HCT116 (cell line): ENCODE measurements around the gene CALCOCO1. TPM values are rescaled to one million over a fixed set of nuclear protein-coding genes. Genes with fewer than 3 reads are reported as not detected.

ENCODE experiments used
- ATAC-seq: fragments of 200-7000 bp; cut with Tn5 transposase; 2 replicates; pipeline ENCODE4 v1.9.1; 2020; ENCODE audit warnings: mild to moderate bottlenecking, moderate library complexity
- BruUV-seq: library from RNA; stranded (reverse); fragments of 400-500 nt; replicated peaks from 2 replicates; lab custom pipeline; 2021; lab: Mats Ljungman, UMichigan
- CTCF ChIA-PET: fragments of 300-600 bp; sonication (Branson Sonifier 250); formaldehyde crosslinking; loops from one replicate; lab custom pipeline; 2021; ENCODE audit warnings: antibody characterized with exemption; lab: Charles Lee
- POLR2A ChIA-PET: fragments of 300-600, 350-600 bp; sonication (Branson Sonifier 250); formaldehyde crosslinking; loops from one replicate; lab custom pipeline; 2021; ENCODE audit warnings: antibody characterized with exemption; lab: Charles Lee
- RAD21 ChIA-PET, 2 experiments: fragments of 300-600 bp; sonication (Branson Sonifier 250); formaldehyde crosslinking; loops; one replicate each; lab custom pipeline; 2023; ENCODE audit warnings: low total read pairs in 2 of 2; ENCODE audit not compliant: uncharacterized antibody in 2 of 2, unreplicated experiment in 2 of 2, low non-redundant PET in 1 of 2; lab: Charles Lee
- DNase-seq: peaks from one replicate; pipeline ENCODE4 v3.0.0-alpha.2; 2010; ENCODE audit warnings: low read depth, low spot score
- H2AFZ ChIP-seq: fragments of 200-600 bp; shearing (Covaris generic), sonication (generic); 2 replicates; pipeline ENCODE4 v1.6.1; 2017; ENCODE audit warnings: low read depth, mixed run types, mixed read lengths, antibody characterized with exemption, low read length; ENCODE audit not compliant: poor library complexity, severe bottlenecking
- H3K27ac ChIP-seq: 2 replicates; pipeline ENCODE4 v1.5.1; 2012; ENCODE audit warnings: low read depth, low read length
- H3K27me3 ChIP-seq: fragments of 200-600 bp; sonication (generic); 2 replicates; pipeline ENCODE4 v1.6.1; 2016; ENCODE audit warnings: mixed run types, low read length, mixed read lengths; ENCODE audit not compliant: insufficient read depth
- H3K36me3 ChIP-seq, 2 experiments: fragments of 200-500 bp in 1 of 2; fragments of 200-600 bp in 1 of 2; sonication (Bioruptor generic) in 1 of 2; sonication (generic) in 1 of 2; 2 replicates each; pipeline versions ENCODE4 v1.5.1 to v1.6.1; 2014 to 2016; ENCODE audit warnings: low read length in 2 of 2, inconsistent platforms in 1 of 2, mixed read lengths in 1 of 2, mixed run types in 1 of 2; ENCODE audit not compliant: insufficient read depth in 2 of 2, control insufficient read depth in 1 of 2
- H3K4me1 ChIP-seq, 2 experiments: fragments of 200-600 bp in 1 of 2; sonication (generic) in 1 of 2; 2 replicates each; pipeline versions ENCODE4 v1.5.1 to v1.6.1; 2012 to 2017; ENCODE audit warnings: low read length in 2 of 2, inconsistent platforms in 1 of 2, mild to moderate bottlenecking in 1 of 2, mixed read lengths in 1 of 2, mixed run types in 1 of 2, moderate library complexity in 1 of 2; ENCODE audit not compliant: insufficient read depth in 2 of 2, control insufficient read depth in 1 of 2
- H3K4me2 ChIP-seq: fragments of 200-600 bp; sonication (generic); 2 replicates; pipeline ENCODE4 v1.6.1; 2017; ENCODE audit warnings: mixed run types, low read length, mixed read lengths
- H3K4me3 ChIP-seq, 2 experiments: fragments of 200-600 bp in 1 of 2; sonication (generic) in 1 of 2; replicated peaks in 1 of 2; 2 replicates each; pipeline ENCODE4 v1.5.1; 2011 to 2016; ENCODE audit warnings: low read length in 2 of 2, control low read depth in 1 of 2, low read depth in 1 of 2, mild to moderate bottlenecking in 1 of 2, mixed read lengths in 1 of 2, mixed run types in 1 of 2
- H3K79me2 ChIP-seq: fragments of 200-600 bp; sonication (generic); 2 replicates; pipeline ENCODE4 v1.6.1; 2017; ENCODE audit warnings: mild to moderate bottlenecking, mixed run types, low read length, moderate library complexity, mixed read lengths; ENCODE audit not compliant: insufficient read depth
- H3K9ac ChIP-seq: fragments of 200-600 bp; sonication (generic); 2 replicates; pipeline ENCODE4 v1.6.1; 2016; ENCODE audit warnings: low read length, mixed read lengths
- H3K9me2 ChIP-seq: fragments of 200-600 bp; sonication (generic), shearing (Covaris generic); 2 replicates; pipeline ENCODE4 v1.6.1; 2017; ENCODE audit warnings: mixed run types, mild to moderate bottlenecking, moderate library complexity; ENCODE audit not compliant: insufficient read depth
- H3K9me3 ChIP-seq, 2 experiments: fragments of 200-500 bp in 1 of 2; fragments of 200-600 bp in 1 of 2; sonication (Bioruptor generic) in 1 of 2; sonication (generic) in 1 of 2; 2 replicates each; pipeline ENCODE4 v1.6.1; 2014 to 2017; ENCODE audit warnings: low read length in 2 of 2, mixed read lengths in 2 of 2, inconsistent platforms in 1 of 2, low read depth in 1 of 2, mild to moderate bottlenecking in 1 of 2, mixed run types in 1 of 2, moderate library complexity in 1 of 2; ENCODE audit not compliant: control insufficient read depth in 1 of 2, insufficient read depth in 1 of 2
- H4K20me1 ChIP-seq: fragments of 200-600 bp; sonication (generic), shearing (Covaris generic); 2 replicates; pipeline ENCODE4 v1.6.1; 2017; ENCODE audit warnings: mixed run types, mild to moderate bottlenecking, moderate library complexity; ENCODE audit not compliant: insufficient read depth
- ATF3 ChIP-seq: IDR thresholded peaks from 2 replicates; pipeline ENCODE4 v1.6.1; 2012
- CEBPB ChIP-seq: IDR thresholded peaks from 2 replicates; pipeline ENCODE4 v1.6.1; 2012; ENCODE audit warnings: low read depth
- CTCF ChIP-seq, 3 experiments: fragments of 200-600 bp in 1 of 3; sonication (generic) in 1 of 3; IDR thresholded peaks in 2 of 3; conservative IDR thresholded peaks in 1 of 3; 2 replicates each; pipeline ENCODE4 v1.5.1; 2012 to 2017; ENCODE audit warnings: low read depth in 2 of 3, low read length in 2 of 3, antibody characterized with exemption in 1 of 3, borderline replicate concordance in 1 of 3, control low read depth in 1 of 3, mild to moderate bottlenecking in 1 of 3, mixed read lengths in 1 of 3, mixed run types in 1 of 3, moderate library complexity in 1 of 3; ENCODE audit not compliant: insufficient read depth in 1 of 3
- EGR1 ChIP-seq: IDR thresholded peaks from 2 replicates; pipeline ENCODE4 v1.6.1; 2012; ENCODE audit warnings: low read depth
- ELF1 ChIP-seq: IDR thresholded peaks from 2 replicates; pipeline ENCODE4 v1.6.1; 2012; ENCODE audit warnings: low read depth, borderline replicate concordance
- EZH2phosphoT487 ChIP-seq: fragments of 200-600 bp; IDR thresholded peaks from 2 replicates; pipeline ENCODE4 v1.6.1; 2018; ENCODE audit warnings: antibody characterized with exemption, borderline replicate concordance
- JUND ChIP-seq: IDR thresholded peaks from 2 replicates; pipeline ENCODE4 v1.6.1; 2012
- MAX ChIP-seq: IDR thresholded peaks from 2 replicates; pipeline ENCODE4 v1.6.1; 2012
- POLR2AphosphoS5 ChIP-seq: IDR thresholded peaks from 2 replicates; pipeline ENCODE4 v1.6.1; 2011; ENCODE audit warnings: mild to moderate bottlenecking, low read depth, low read length, moderate library complexity
- RAD21 ChIP-seq: IDR thresholded peaks from 2 replicates; pipeline ENCODE4 v1.6.1; 2012; ENCODE audit warnings: low read depth, mild to moderate bottlenecking
- REST ChIP-seq: IDR thresholded peaks from 2 replicates; pipeline ENCODE4 v1.6.1; 2012; ENCODE audit warnings: low read depth
- SIN3A ChIP-seq: IDR thresholded peaks from 2 replicates; pipeline ENCODE4 v1.6.1; 2012; ENCODE audit warnings: low read depth
- SP1 ChIP-seq: IDR thresholded peaks from 2 replicates; pipeline ENCODE4 v1.6.1; 2012; ENCODE audit warnings: low read depth
- TCF7L2 ChIP-seq: IDR thresholded peaks from 2 replicates; pipeline ENCODE4 v1.7.0; 2011; ENCODE audit warnings: borderline replicate concordance, inconsistent platforms; ENCODE audit not compliant: insufficient read depth, insufficient read length; ENCODE audit errors: extremely low read depth
- YY1 ChIP-seq: IDR thresholded peaks from 2 replicates; pipeline ENCODE4 v1.6.1; 2011; ENCODE audit warnings: low read length, low read depth, moderate library complexity, mild to moderate bottlenecking; ENCODE audit not compliant: insufficient replicate concordance; ENCODE audit errors: extremely low read depth
- ZBTB33 ChIP-seq: IDR thresholded peaks from 2 replicates; pipeline ENCODE4 v1.6.1; 2011; ENCODE audit warnings: mild to moderate bottlenecking, low read length, moderate library complexity; ENCODE audit not compliant: insufficient replicate concordance; ENCODE audit errors: extremely low read depth
- ZFX ChIP-seq: fragments of 450-650 bp; IDR thresholded peaks from 2 replicates; pipeline ENCODE4 v1.6.1; 2017
- intact Hi-C: fragments of 100-400 bp; cut with micrococcal nuclease; formaldehyde crosslinking; loops from 2 replicates; pipeline ENCODE4 v1.10.0; 2022
- total RNA-seq: library from RNA; stranded (reverse); gene quantifications from one replicate; pipeline ENCODE4 v1.2.1, GENCODE V29; 2021; ENCODE audit not compliant: unreplicated experiment

The CALCOCO1 gene
- total RNA-seq, 1 experiment from 2014 or later: 42.6 TPM

GRCh38 chr12:53752621-53753020, 25.4 kb upstream of the CALCOCO1 start:
- no peak for DNase-seq
- Histone ChIP-seq H3K79me2 (no peaks in the 10 kb centered on the region), H3K9me2 (no peaks in the 10 kb centered on the region), H3K4me2 (no peak overlapping the region), H3K27me3 (no peaks in the 10 kb centered on the region), H3K9ac (no peak overlapping the region), H3K9me3 (no peaks in the 10 kb centered on the region), H3K27ac (no peak overlapping the region), H4K20me1 (no peaks in the 10 kb centered on the region), H3K4me1 (peaks cover 3 to 13% of the 10 kb centered on the region in 2 experiments; a peak in 3 of 4 replicates), H2AFZ (no peak overlapping the region), H3K36me3 (no peaks in the 10 kb centered on the region), H3K4me3 (no peak overlapping the region)
- ChIA-PET POLR2A (no interaction called here), CTCF (interaction anchor here (1.8 kb wide), 1 partner anchor 9 kb away, joined by 7 read pairs; no protein-coding TSS in a partner anchor), RAD21 (no interaction called here)
- BruUV-seq: no TSS peak
- intact Hi-C loops: no loop called here
- no peak for TF ChIP-seq EZH2phosphoT487
- TF ChIP-seq RAD21: no peak
- no peak for TF ChIP-seq EGR1
- TF ChIP-seq ELF1: no peak
- no peak for TF ChIP-seq SIN3A
- TF ChIP-seq YY1: no peak
- no peak for TF ChIP-seq POLR2AphosphoS5
- TF ChIP-seq CTCF (IDR thresholded peaks at IDR 0.05 in 2 of 3, conservative IDR thresholded peaks at IDR 0.05 in 1 of 3; ENCODE audit: borderline replicate concordance in 1 of 3, insufficient read depth in 1 of 3, low read depth in 2 of 3, low read length in 2 of 3): no peak
- TF ChIP-seq CEBPB: no peak
- TF ChIP-seq SP1: no peak
- no peak for TF ChIP-seq JUND
- no peak for TF ChIP-seq MAX
- TF ChIP-seq REST: no peak
- TF ChIP-seq ATF3: no peak
- TF ChIP-seq ZBTB33: no peak
- TF ChIP-seq ZFX: no peak
- TF ChIP-seq TCF7L2: no peak
- no peak for ATAC-seq
